Endothelial cell of umbilical vein (primary cell): Measurements from ENCODE around the gene SVIL.

Experiments used
- EZH2 ChIP-seq: IDR thresholded peaks from 2 replicates; pipeline ENCODE4 v1.6.1; 2012; ENCODE audit warnings: borderline replicate concordance, low read depth, mild to moderate bottlenecking, moderate library complexity, low read length, inconsistent platforms; ENCODE audit not compliant: severe bottlenecking
- FOS ChIP-seq: IDR thresholded peaks from 2 replicates; pipeline ENCODE4 v1.6.1; 2011; ENCODE audit warnings: mild to moderate bottlenecking, low read length, moderate library complexity, borderline replicate concordance; ENCODE audit not compliant: insufficient read depth
- JUN ChIP-seq: IDR thresholded peaks from 2 replicates; pipeline ENCODE4 v1.6.1; 2011; ENCODE audit warnings: borderline replicate concordance, low read depth; ENCODE audit not compliant: insufficient read length, insufficient read depth
- MYC ChIP-seq: IDR thresholded peaks from one replicate; pipeline ENCODE4 v1.6.1; 2011; ENCODE audit warnings: mild to moderate bottlenecking, low read depth, low read length
- POLR2A ChIP-seq: IDR thresholded peaks from 2 replicates; pipeline ENCODE4 v1.6.1; 2012; ENCODE audit warnings: low read depth, mild to moderate bottlenecking, control low read depth, low read length
- POLR2AphosphoS5 ChIP-seq: IDR thresholded peaks from 2 replicates; pipeline ENCODE4 v1.6.1; 2012; ENCODE audit warnings: low read depth, mild to moderate bottlenecking, control low read depth, low read length, moderate library complexity; ENCODE audit not compliant: insufficient read depth
- TF ChIP-seq, protein P1 (sequence below), 2 donors: IDR thresholded peaks; 1 replicate in 1 of 2; 2 replicates in 1 of 2; pipeline ENCODE4 v1.5.1; 2011; ENCODE audit warnings: low read length in 2 of 2, mild to moderate bottlenecking in 2 of 2, moderate library complexity in 2 of 2, control low read depth in 1 of 2, inconsistent platforms in 1 of 2, low read depth in 1 of 2; ENCODE audit not compliant: insufficient read depth in 1 of 2; ENCODE audit errors: extremely low read depth in 1 of 2
- TF ChIP-seq, protein P2 (sequence below): IDR thresholded peaks from 2 replicates; pipeline ENCODE4 v1.6.1; 2011; ENCODE audit not compliant: insufficient read depth, insufficient read length

DNA sequence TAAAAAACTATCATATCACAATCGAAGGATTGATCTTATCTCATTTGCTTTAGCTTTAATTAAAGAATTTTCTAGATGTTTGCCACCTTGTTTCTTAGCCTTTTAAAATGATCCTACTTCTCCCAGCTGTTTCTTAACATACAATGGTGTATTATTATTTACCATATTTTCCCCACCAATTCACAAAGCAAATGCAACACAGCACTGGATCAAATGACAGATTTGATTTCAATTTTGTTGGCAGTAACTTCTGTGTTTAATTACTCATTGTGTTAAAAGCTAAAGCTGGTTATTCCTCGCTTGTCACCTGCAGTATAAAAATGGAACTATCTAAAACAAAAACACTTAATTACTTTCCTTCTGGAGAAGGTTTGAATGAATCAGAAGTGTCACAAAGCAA, 19.6 kb downstream of the SVIL start:
- TF ChIP-seq, protein P1, sequence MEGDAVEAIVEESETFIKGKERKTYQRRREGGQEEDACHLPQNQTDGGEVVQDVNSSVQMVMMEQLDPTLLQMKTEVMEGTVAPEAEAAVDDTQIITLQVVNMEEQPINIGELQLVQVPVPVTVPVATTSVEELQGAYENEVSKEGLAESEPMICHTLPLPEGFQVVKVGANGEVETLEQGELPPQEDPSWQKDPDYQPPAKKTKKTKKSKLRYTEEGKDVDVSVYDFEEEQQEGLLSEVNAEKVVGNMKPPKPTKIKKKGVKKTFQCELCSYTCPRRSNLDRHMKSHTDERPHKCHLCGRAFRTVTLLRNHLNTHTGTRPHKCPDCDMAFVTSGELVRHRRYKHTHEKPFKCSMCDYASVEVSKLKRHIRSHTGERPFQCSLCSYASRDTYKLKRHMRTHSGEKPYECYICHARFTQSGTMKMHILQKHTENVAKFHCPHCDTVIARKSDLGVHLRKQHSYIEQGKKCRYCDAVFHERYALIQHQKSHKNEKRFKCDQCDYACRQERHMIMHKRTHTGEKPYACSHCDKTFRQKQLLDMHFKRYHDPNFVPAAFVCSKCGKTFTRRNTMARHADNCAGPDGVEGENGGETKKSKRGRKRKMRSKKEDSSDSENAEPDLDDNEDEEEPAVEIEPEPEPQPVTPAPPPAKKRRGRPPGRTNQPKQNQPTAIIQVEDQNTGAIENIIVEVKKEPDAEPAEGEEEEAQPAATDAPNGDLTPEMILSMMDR (IDR thresholded peaks at IDR 0.05; ENCODE audit: extremely low read depth in 1 of 2, insufficient read depth in 1 of 2, low read depth in 1 of 2, low read length in 2 of 2), result no peak
- TF ChIP-seq POLR2AphosphoS5 (no peak), POLR2A (no peak), EZH2 (no peak), FOS (no peak), MYC (no peak), JUN (no peak)
- TF ChIP-seq, protein P2, sequence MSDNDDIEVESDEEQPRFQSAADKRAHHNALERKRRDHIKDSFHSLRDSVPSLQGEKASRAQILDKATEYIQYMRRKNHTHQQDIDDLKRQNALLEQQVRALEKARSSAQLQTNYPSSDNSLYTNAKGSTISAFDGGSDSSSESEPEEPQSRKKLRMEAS, result no peak
